ENCODE data around the gene SLC22A13.
"Not testable (repeated sequence)": the region's sequence is repeated elsewhere in the genome, so short reads cannot be mapped to it uniquely, and the experiment has no call there.

The SLC22A13 gene

GRCh38 chr3:38266810-38267209 lies 1.2 kb downstream of the SLC22A13 start:
- DNase-seq, result no peak

GRCh38 chr3:38267662-38268061 lies 2.0 kb downstream of the SLC22A13 start:
- DNase-seq, result no peak

- no peak for DNase-seq
These were observed 2.5 kb downstream of the SLC22A13 start for GRCh38 chr3:38268087-38268486.

GRCh38 chr3:38268522-38268921 lies 2.9 kb downstream of the SLC22A13 start:
- no peak for DNase-seq

DNA sequence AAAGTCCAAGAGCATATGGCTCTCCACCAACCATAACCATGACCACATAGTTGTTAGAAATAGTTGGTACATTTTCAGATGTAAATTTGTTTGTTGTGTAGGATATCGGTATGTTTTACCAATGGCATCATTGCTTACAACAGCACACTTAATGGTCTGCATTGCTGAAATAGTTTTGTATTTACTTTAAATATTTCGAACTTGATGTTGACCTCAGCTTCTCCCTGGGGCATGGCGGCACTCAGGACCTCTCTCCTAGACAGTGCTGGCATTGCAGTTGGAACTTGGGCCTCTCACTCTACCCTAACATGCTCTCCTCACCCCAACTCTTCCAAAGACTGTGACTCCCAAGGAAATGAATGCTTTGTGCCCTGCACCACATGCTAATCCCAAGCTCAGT lies 5.0 kb downstream of the SLC22A13 start:
- DNase-seq, result no peak

- DNase-seq, result no peak
These were observed 5.9 kb downstream of the SLC22A13 start for GRCh38 chr3:38271553-38271952.

DNA sequence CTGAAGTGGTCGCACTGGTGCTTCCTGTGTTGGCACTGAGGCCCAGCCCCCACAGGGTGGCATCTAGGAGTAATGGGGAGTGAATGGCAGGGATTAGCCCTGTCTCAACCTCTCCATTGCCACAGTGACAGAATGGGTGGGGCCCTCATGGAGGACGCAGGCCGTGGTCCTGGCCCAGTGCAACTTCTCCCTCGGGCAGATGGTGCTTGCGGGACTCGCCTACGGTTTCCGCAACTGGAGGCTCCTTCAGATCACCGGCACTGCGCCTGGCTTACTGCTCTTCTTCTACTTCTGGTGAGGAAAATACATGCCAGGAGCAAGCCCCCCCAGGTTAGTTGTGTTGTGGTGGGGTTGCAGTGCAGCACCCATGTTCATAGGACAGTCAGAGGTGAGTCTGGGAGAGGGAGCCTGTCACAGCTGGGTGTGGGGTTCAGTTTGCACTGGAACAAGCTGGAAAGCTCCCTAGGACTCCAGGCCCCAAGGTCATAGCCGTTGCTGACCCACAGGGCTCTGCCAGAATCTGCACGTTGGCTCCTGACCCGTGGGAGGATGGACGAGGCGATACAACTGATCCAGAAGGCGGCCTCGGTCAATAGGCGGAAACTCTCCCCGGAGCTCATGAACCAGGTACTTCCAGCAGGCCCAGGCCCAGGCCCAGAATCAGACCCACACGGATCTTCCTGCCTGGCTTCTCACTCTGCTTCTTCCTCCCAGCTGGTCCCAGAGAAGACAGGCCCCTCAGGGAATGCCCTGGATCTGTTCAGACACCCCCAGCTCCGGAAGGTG lies 9.4 kb downstream of the SLC22A13 start:
- DNase-seq, result no peak

DNA sequence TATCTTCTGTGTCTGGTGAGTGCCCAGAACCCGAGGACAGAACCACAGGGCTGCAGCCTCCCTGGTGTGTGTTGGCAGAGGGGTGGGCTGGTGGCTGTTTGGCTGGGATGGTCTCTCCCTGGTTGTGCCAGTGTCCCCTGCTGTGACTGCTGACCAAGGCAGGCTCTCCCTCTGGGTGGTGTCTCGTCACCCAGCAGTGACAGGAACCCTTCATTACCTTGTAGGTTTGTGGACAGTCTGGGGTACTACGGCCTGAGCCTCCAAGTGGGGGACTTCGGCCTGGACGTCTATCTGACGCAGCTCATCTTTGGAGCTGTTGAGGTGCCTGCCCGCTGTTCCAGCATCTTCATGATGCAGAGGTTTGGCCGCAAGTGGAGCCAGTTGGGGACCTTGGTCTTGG lies 10.0 kb downstream of the SLC22A13 start:
- no peak for DNase-seq

GRCh38 chr3:38276081-38276916 lies 10.7 kb downstream of the SLC22A13 start:
- no peak for DNase-seq

DNA sequence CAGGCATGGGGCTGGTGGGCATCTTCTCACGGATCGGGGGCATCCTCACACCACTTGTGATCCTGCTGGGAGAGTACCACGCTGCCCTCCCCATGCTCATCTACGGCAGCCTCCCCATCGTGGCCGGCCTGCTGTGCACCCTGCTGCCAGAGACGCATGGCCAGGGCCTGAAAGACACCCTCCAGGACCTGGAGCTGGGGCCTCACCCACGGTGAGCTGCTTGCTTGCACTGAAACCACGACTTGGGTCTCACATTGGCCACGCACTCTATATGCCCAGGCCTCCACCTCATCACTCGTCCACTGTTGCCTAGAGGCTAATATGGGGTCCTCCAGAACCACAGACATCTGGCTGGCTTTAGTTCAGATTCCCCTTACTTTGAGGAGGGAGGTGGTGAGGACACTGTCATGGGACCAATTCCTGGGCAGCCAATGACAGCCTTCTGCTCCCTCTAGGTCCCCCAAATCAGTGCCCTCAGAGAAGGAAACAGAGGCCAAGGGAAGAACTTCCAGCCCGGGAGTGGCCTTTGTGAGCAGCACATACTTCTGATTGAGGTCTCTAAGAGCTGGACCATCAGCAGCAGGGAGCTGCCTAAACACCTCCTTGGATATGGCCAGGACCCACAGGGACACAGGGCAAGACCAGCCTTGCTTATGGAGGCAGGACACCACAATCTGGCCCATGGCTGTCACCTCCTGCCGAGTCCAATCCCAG lies 11.5 kb downstream of the SLC22A13 start:
- no peak for DNase-seq

DNA sequence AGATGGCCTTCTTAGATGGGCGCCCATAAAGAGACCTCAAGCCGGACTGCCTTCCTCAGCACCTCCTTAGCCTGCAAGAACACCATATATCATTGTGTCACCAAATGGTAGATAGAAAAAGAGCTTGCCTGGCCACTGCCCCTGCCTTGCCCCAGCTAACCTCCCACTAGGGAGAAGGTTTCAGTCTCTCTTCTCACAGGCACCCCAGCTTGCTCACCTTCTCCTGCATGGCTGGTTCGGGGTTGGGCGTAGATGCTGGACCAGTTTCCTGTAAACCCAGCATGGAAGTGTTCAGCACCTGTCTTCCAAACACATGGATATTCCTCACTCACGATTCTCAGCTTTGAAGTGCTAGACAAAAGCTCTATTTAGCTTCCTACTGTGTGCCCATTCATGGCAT lies 13.2 kb downstream of the SLC22A13 start:
- DNase-seq, result no peak

- DNase-seq, result no peak
These were observed 16.5 kb downstream of the SLC22A13 start, which contains the start of gene SLC22A14 for GRCh38 chr3:38281895-38282686. SLC22A14 (plus strand) TSS chr3:38282294; CDS start chr3:38306027, 23,733 bp downstream.

- DNase-seq, result no peak
These were observed 18.5 kb downstream of the SLC22A13 start for GRCh38 chr3:38283810-38284755.

DNA sequence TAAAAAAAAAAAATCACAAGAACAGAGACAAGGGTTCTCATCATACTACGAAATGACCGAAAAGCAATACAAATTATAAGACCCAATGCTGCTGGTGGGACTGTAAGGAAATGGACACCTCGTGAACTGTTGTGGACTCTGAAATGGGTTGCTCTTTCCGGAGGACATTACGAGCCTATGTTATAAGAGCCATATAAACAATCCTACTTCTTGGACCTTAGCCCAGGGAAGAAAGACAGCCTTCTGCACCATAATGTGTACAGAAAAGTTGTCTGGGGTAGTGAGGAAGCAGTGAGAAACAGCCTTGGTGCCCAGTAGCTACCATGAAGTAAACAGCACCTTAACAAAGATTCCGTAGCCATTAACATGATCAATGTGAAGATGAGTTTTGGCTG lies 19.1 kb downstream of the SLC22A13 start:
- no peak for DNase-seq

DNA sequence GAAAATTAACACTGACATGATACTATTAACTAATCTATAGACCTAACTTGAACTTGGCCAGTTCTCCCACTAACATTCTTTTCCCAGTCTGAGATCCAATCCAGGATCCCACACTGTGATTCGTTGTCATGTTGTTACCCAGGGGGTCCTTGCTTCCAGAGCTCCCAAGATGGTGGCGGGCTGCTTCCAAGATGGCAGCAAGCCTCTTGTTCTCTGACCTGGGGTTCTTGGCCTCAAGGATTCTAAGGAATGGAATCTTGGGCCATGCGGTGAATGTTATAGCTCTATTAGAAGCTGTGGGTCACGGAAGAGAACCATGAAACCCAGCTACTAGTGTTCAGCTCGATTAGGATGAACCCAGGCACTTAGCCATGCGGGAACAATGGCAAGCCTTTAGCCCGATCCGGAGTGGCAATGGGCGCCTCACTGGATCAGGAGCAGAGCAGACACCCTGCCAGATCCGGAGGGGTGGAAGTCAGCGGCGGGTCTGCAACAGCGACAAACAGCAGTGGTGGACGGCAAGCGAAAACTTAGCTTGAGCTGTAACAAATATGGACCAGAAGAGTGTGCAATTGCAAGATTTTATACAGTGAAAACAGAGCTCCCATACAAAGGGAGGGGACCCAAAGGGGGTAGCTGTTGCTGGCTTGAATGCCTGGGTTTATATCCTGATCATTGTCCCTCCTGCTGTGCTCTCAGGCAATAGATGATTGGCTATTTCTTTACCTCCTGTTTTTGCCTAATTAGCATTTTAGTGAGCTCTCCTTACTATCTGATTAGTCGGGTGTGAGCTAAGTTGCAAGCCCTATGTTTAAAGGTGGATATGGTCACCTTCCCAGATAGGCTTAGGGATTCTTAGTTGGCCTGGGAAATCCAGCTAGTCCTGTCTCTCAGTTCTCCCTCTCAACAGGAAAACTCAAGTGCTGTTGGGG lies 23.9 kb downstream of the SLC22A13 start:
- not testable (repeated sequence) for DNase-seq

DNA sequence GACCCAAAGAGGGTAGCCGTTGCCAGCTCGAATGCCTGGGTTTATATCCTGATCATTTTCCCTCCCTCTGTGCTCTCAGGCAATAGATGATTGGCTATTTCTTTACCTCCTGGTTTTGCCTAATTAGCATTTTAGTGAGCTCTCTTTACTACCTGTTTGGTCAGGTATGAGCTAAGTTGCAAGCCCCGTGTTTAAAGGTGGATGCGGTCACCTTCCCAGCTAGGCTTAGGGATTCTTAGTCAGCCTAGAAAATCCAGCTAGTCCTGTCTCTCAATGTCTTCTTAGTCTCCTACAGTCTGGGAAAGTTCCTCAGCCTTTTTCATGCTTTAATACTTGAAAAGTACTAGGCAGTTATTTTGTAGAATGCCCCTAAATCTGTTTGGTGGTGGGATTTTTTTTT lies 31.4 kb downstream of the SLC22A13 start:
- not testable (repeated sequence) for DNase-seq

GRCh38 chr3:38297537-38297936 lies 31.9 kb downstream of the SLC22A13 start:
- no peak for DNase-seq

GRCh38 chr3:38297947-38298711 lies 32.5 kb downstream of the SLC22A13 start:
- no peak for DNase-seq

DNA sequence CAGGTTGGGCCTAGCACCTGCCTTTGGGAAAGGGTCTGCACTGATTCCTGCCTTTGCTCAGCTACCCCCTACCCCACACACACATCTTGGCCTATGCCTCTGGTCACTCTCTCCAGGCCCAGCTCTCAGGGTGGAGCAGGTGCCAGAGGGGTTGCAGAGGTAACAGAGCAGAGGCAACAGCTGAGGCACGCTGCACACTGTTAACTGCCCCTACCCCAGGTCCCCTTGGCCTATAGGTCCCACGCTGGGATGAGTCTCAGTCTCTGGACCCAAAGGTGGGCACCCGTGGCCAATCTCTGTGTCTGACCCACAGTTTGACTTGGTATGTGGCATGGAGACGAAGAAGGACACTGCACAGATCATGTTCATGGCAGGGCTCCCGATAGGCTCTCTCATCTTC lies 41.3 kb downstream of the SLC22A13 start:
- DNase-seq, result no peak
